ENCODE results near the gene SERBP1. TPM values are rescaled to one million over a fixed set of nuclear protein-coding genes. Genes with fewer than 3 reads are reported as not detected.
"Not testable (repeated sequence)": the region's sequence is repeated elsewhere in the genome, so short reads cannot be mapped to it uniquely, and the experiment has no call there.

The SERBP1 gene
- total RNA-seq, 1 experiment from 2014 or later = 535 TPM

- Histone ChIP-seq H3K4me3 (no peak overlapping the region), H3K4me1 (peaks cover 13% of the 10 kb centered on the region), H3K36me3 (no peaks in the 10 kb centered on the region), H3K27me3 (0 out of 2 replicates have a peak, but pooled peaks cover 3% of the 10 kb centered on the region), H3K9me3 (replicated peaks) (no peaks in the 10 kb centered on the region), H3K27ac (no peak overlapping the region)
- DNase-seq = no peak
Measured at GRCh38 chr1:67457247-67457646, 27.0 kb upstream of the SERBP1 start.

GRCh38 chr1:67451815-67452214, 21.6 kb upstream of the SERBP1 start:
- DNase-seq = no peak
- no peak overlapping the region for H3K4me3 ChIP-seq
- H3K36me3 ChIP-seq = no peaks in the 10 kb centered on the region
- H3K27me3 ChIP-seq = 0 out of 2 replicates have a peak, but pooled peaks cover 9% of the 10 kb centered on the region
- no peaks in the 10 kb centered on the region for H3K9me3 ChIP-seq (replicated peaks)
- H3K4me1 ChIP-seq = no peaks in the 10 kb centered on the region
- H3K27ac ChIP-seq = no peak overlapping the region

- Histone ChIP-seq H3K4me1 (no peaks in the 10 kb centered on the region), H3K9me3 (replicated peaks) (no peaks in the 10 kb centered on the region), H3K27ac (no peak overlapping the region), H3K27me3 (0 out of 2 replicates have a peak, but pooled peaks cover 9% of the 10 kb centered on the region), H3K36me3 (no peaks in the 10 kb centered on the region), H3K4me3 (no peak overlapping the region)
- DNase-seq = no peak
Measured at GRCh38 chr1:67451356-67451755, 21.2 kb upstream of the SERBP1 start.

GRCh38 chr1:67446893-67447292, 16.7 kb upstream of the SERBP1 start:
- Histone ChIP-seq H3K27me3 (0 out of 2 replicates have a peak, but pooled peaks cover 4% of the 10 kb centered on the region), H3K4me3 (no peak overlapping the region), H3K4me1 (no peaks in the 10 kb centered on the region), H3K36me3 (no peaks in the 10 kb centered on the region), H3K27ac (no peak overlapping the region), H3K9me3 (replicated peaks) (no peaks in the 10 kb centered on the region)
- DNase-seq = no peak

GRCh38 chr1:67446014-67446413, 15.8 kb upstream of the SERBP1 start:
- not testable (repeated sequence) for DNase-seq; H3K27ac ChIP-seq; H3K36me3 ChIP-seq; H3K27me3 ChIP-seq; H3K4me3 ChIP-seq; H3K4me1 ChIP-seq; H3K9me3 ChIP-seq (replicated peaks)

GRCh38 chr1:67441739-67442281, 11.6 kb upstream of the SERBP1 start:
- Histone ChIP-seq H3K27ac (no peak overlapping the region), H3K36me3 (no peaks in the 10 kb centered on the region), H3K4me1 (peaks cover 11% of the 10 kb centered on the region), H3K4me3 (no peak overlapping the region), H3K9me3 (replicated peaks) (no peaks in the 10 kb centered on the region), H3K27me3 (no peaks in the 10 kb centered on the region)
- no peak for DNase-seq

- DNase-seq = peak; percentile 68 to 81
- no peak overlapping the region for H3K27ac ChIP-seq
- no peaks in the 10 kb centered on the region for H3K9me3 ChIP-seq (replicated peaks)
- H3K4me1 ChIP-seq = peaks cover 11% of the 10 kb centered on the region
- no peak overlapping the region for H3K4me3 ChIP-seq
- no peaks in the 10 kb centered on the region for H3K36me3 ChIP-seq
- H3K27me3 ChIP-seq = no peaks in the 10 kb centered on the region
Measured at GRCh38 chr1:67441183-67441582, 11.0 kb upstream of the SERBP1 start.

- DNase-seq = no peak
- H3K36me3 ChIP-seq = no peaks in the 10 kb centered on the region
- no peaks in the 10 kb centered on the region for H3K27me3 ChIP-seq
- H3K4me3 ChIP-seq = no peak overlapping the region
- no peak overlapping the region for H3K27ac ChIP-seq
- H3K4me1 ChIP-seq = peaks cover 11% of the 10 kb centered on the region
- H3K9me3 ChIP-seq (replicated peaks) = no peaks in the 10 kb centered on the region
Measured at GRCh38 chr1:67440339-67440738, 10.1 kb upstream of the SERBP1 start.

GRCh38 chr1:67439277-67440029, 9.3 kb upstream of the SERBP1 start:
- no peaks in the 10 kb centered on the region for H3K36me3 ChIP-seq
- H3K9me3 ChIP-seq (replicated peaks) = no peaks in the 10 kb centered on the region
- DNase-seq = peak; percentile 20 to 36
- peaks cover 11% of the 10 kb centered on the region for H3K4me1 ChIP-seq
- H3K4me3 ChIP-seq = no peak overlapping the region
- H3K27me3 ChIP-seq = no peaks in the 10 kb centered on the region
- H3K27ac ChIP-seq = no peak overlapping the region

- H3K36me3 ChIP-seq = no peaks in the 10 kb centered on the region
- no peak overlapping the region for H3K27ac ChIP-seq
- no peak overlapping the region for H3K4me3 ChIP-seq
- no peak for DNase-seq
- no peaks in the 10 kb centered on the region for H3K9me3 ChIP-seq (replicated peaks)
- H3K4me1 ChIP-seq = peaks cover 11% of the 10 kb centered on the region
- no peaks in the 10 kb centered on the region for H3K27me3 ChIP-seq
Measured at GRCh38 chr1:67437961-67438360, 7.8 kb upstream of the SERBP1 start.

- no peak for DNase-seq
- H3K27me3 ChIP-seq = no peaks in the 10 kb centered on the region
- no peaks in the 10 kb centered on the region for H3K36me3 ChIP-seq
- no peak overlapping the region for H3K27ac ChIP-seq
- no peaks in the 10 kb centered on the region for H3K9me3 ChIP-seq (replicated peaks)
- no peak overlapping the region for H3K4me3 ChIP-seq
- peaks cover 8% of the 10 kb centered on the region for H3K4me1 ChIP-seq
Measured at GRCh38 chr1:67436511-67437055, 6.4 kb upstream of the SERBP1 start.

GRCh38 chr1:67434491-67434890, 4.3 kb upstream of the SERBP1 start:
- no peaks in the 10 kb centered on the region for H3K27me3 ChIP-seq
- H3K4me1 ChIP-seq = no peaks in the 10 kb centered on the region
- no peak overlapping the region for H3K4me3 ChIP-seq
- no peak for DNase-seq
- no peaks in the 10 kb centered on the region for H3K9me3 ChIP-seq (replicated peaks)
- no peak overlapping the region for H3K27ac ChIP-seq
- H3K36me3 ChIP-seq = no peaks in the 10 kb centered on the region

GRCh38 chr1:67433837-67434236, 3.6 kb upstream of the SERBP1 start:
- no peaks in the 10 kb centered on the region for H3K9me3 ChIP-seq (replicated peaks)
- H3K27ac ChIP-seq = no peak overlapping the region
- H3K27me3 ChIP-seq = no peaks in the 10 kb centered on the region
- DNase-seq = no peak
- H3K36me3 ChIP-seq = peaks cover 6% of the 10 kb centered on the region
- no peaks in the 10 kb centered on the region for H3K4me1 ChIP-seq
- no peak overlapping the region for H3K4me3 ChIP-seq

- H3K9me3 ChIP-seq (replicated peaks) = no peaks in the 10 kb centered on the region
- peaks cover 17% of the 10 kb centered on the region for H3K36me3 ChIP-seq
- DNase-seq = no peak
- no peaks in the 10 kb centered on the region for H3K4me1 ChIP-seq
- no peak overlapping the region for H3K27ac ChIP-seq
- no peaks in the 10 kb centered on the region for H3K27me3 ChIP-seq
- no peak overlapping the region for H3K4me3 ChIP-seq
Measured at GRCh38 chr1:67432745-67433144, 2.5 kb upstream of the SERBP1 start.

- H3K9me3 ChIP-seq (replicated peaks) = no peaks in the 10 kb centered on the region
- no peaks in the 10 kb centered on the region for H3K4me1 ChIP-seq
- H3K27me3 ChIP-seq = no peaks in the 10 kb centered on the region
- H3K4me3 ChIP-seq = peak overlapping the region; percentile 78
- H3K36me3 ChIP-seq = peaks cover 24% of the 10 kb centered on the region
- peak; percentile 27 to 50 for DNase-seq
- H3K27ac ChIP-seq = no peak overlapping the region
Measured at GRCh38 chr1:67431869-67432578, 1.8 kb upstream of the SERBP1 start.

All from SJCRH30 (cell line).